GM18507 (cell line): Measurements from ENCODE around the gene SMCO3.

Source experiments
- DNase-seq: peaks from one replicate; pipeline ENCODE4 v3.0.0; 2011; ENCODE audit warnings: low read depth; ENCODE audit not compliant: insufficient read length; ENCODE audit errors: extremely low spot score
- FAIRE-seq: peaks from 2 replicates; lab custom pipeline; 2011; peaks lifted over from hg19 to GRCh38; lab: Jason Lieb, UNC

Gene SMCO3

GRCh38 chr12:14814014-14814413 is at the start of gene SMCO3:
SMCO3 (minus strand) TSS chr12:14814182; CDS start chr12:14806680, 7,502 bp downstream.
- DNase-seq (no peak), FAIRE-seq (no peak)

- no peak for DNase-seq
- no peak for FAIRE-seq
Observed at GRCh38 chr12:14860490-14860889, 46.5 kb upstream of the SMCO3 start.

GRCh38 chr12:14858513-14858912 is 44.5 kb upstream of the SMCO3 start:
- DNase-seq (no peak), FAIRE-seq (no peak)

GRCh38 chr12:14854586-14855183 is 40.7 kb upstream of the SMCO3 start:
- FAIRE-seq (no peak), DNase-seq (no peak)

- FAIRE-seq (no peak), DNase-seq (no peak)
Observed at GRCh38 chr12:14853961-14854360, 40.0 kb upstream of the SMCO3 start.

GRCh38 chr12:14852880-14853279 is 38.9 kb upstream of the SMCO3 start:
- no peak for DNase-seq
- FAIRE-seq, result no peak

- FAIRE-seq, result no peak
- no peak for DNase-seq
Observed at GRCh38 chr12:14850929-14851663, 37.1 kb upstream of the SMCO3 start.

GRCh38 chr12:14849661-14850060 is 35.7 kb upstream of the SMCO3 start:
- no peak for DNase-seq
- FAIRE-seq, result no peak

- no peak for DNase-seq
- no peak for FAIRE-seq
Observed at GRCh38 chr12:14846876-14847580, 33.0 kb upstream of the SMCO3 start.

GRCh38 chr12:14846042-14846587 is 32.1 kb upstream of the SMCO3 start:
- no peak for DNase-seq

GRCh38 chr12:14845350-14845750 is 31.4 kb upstream of the SMCO3 start:
- DNase-seq, result peak; percentile 11
- FAIRE-seq, result peak; percentile 79

More at GRCh38 chr12:14846042-14846587, 32.1 kb upstream of the SMCO3 start:
- FAIRE-seq, result no peak

- peak; percentile 18 for FAIRE-seq
- no peak for DNase-seq
Observed at GRCh38 chr12:14844401-14844800, 30.4 kb upstream of the SMCO3 start.

GRCh38 chr12:14843425-14843887 is 29.5 kb upstream of the SMCO3 start, which contains the start of gene ART4:
ART4 (minus strand) TSS chr12:14843526; CDS start chr12:14843113, 413 bp downstream.
- no peak for FAIRE-seq
- DNase-seq, result no peak

- no peak for FAIRE-seq
- no peak for DNase-seq
Observed at GRCh38 chr12:14842315-14842714, 28.3 kb upstream of the SMCO3 start.

- no peak for DNase-seq
- FAIRE-seq, result no peak
Observed at GRCh38 chr12:14841761-14842160, 27.8 kb upstream of the SMCO3 start.

- FAIRE-seq, result no peak
Observed at GRCh38 chr12:14840616-14841015, 26.6 kb upstream of the SMCO3 start.

GRCh38 chr12:14839262-14839661 is 25.3 kb upstream of the SMCO3 start:
- no peak for FAIRE-seq
- DNase-seq, result no peak

More at GRCh38 chr12:14840616-14841015, 26.6 kb upstream of the SMCO3 start:
- no peak for DNase-seq

GRCh38 chr12:14836336-14837210 is 22.6 kb upstream of the SMCO3 start:
- FAIRE-seq (no peak), DNase-seq (no peak)

- FAIRE-seq, result no peak
- no peak for DNase-seq
Observed at GRCh38 chr12:14834509-14834908, 20.5 kb upstream of the SMCO3 start.
